ENCODE results near the gene TOM1.

TOM1 gene

GRCh38 chr22:35317680-35318290 is 18.1 kb downstream of the TOM1 start:
- no peak for DNase-seq (ENCODE audit: extremely low read depth, insufficient read length)
- no peak for TF ChIP-seq CTCF (IDR thresholded peaks at IDR 0.05; ENCODE audit: insufficient read depth, low read length, poor library complexity, severe bottlenecking)
- Histone ChIP-seq H3K4me3 (replicated peaks; ENCODE audit: low read depth, low read length) (no peak overlapping the region), H3K36me3 (ENCODE audit: control insufficient read depth, insufficient read depth, low read length) (peaks cover 7% of the 10 kb centered on the region), H3K27me3 (replicated peaks; ENCODE audit: control insufficient read depth, insufficient read depth, low read length) (no peaks in the 10 kb centered on the region)

- Histone ChIP-seq H3K36me3 (ENCODE audit: control insufficient read depth, insufficient read depth, low read length) (peaks cover 8% of the 10 kb centered on the region), H3K4me3 (replicated peaks; ENCODE audit: low read depth, low read length) (no peak overlapping the region), H3K27me3 (replicated peaks; ENCODE audit: control insufficient read depth, insufficient read depth, low read length) (no peaks in the 10 kb centered on the region)
- DNase-seq (ENCODE audit: extremely low read depth, insufficient read length), result no peak
- TF ChIP-seq CTCF (IDR thresholded peaks at IDR 0.05; ENCODE audit: insufficient read depth, low read length, poor library complexity, severe bottlenecking), result no peak
These were observed 18.9 kb downstream of the TOM1 start for GRCh38 chr22:35318346-35319215.

GRCh38 chr22:35319244-35319985 is 19.7 kb downstream of the TOM1 start:
- Histone ChIP-seq H3K36me3 (ENCODE audit: control insufficient read depth, insufficient read depth, low read length) (peaks cover 13% of the 10 kb centered on the region), H3K4me3 (replicated peaks; ENCODE audit: low read depth, low read length) (no peak overlapping the region), H3K27me3 (replicated peaks; ENCODE audit: control insufficient read depth, insufficient read depth, low read length) (no peaks in the 10 kb centered on the region)
- TF ChIP-seq CTCF (IDR thresholded peaks at IDR 0.05; ENCODE audit: insufficient read depth, low read length, poor library complexity, severe bottlenecking), result no peak
- no peak for DNase-seq (ENCODE audit: extremely low read depth, insufficient read length)

GRCh38 chr22:35322126-35322525 is 22.4 kb downstream of the TOM1 start:
- no peak for DNase-seq (ENCODE audit: extremely low read depth, insufficient read length)
- H3K27me3 ChIP-seq (replicated peaks; ENCODE audit: control insufficient read depth, insufficient read depth, low read length), result no peaks in the 10 kb centered on the region
- H3K4me3 ChIP-seq (replicated peaks; ENCODE audit: low read depth, low read length), result no peak overlapping the region
- TF ChIP-seq CTCF (IDR thresholded peaks at IDR 0.05; ENCODE audit: insufficient read depth, low read length, poor library complexity, severe bottlenecking), result no peak
- peaks cover 13% of the 10 kb centered on the region for H3K36me3 ChIP-seq (ENCODE audit: control insufficient read depth, insufficient read depth, low read length)

GRCh38 chr22:35322893-35323292 is 23.2 kb downstream of the TOM1 start:
- no peak for DNase-seq (ENCODE audit: extremely low read depth, insufficient read length)
- no peaks in the 10 kb centered on the region for H3K27me3 ChIP-seq (replicated peaks; ENCODE audit: control insufficient read depth, insufficient read depth, low read length)
- peaks cover 16% of the 10 kb centered on the region for H3K36me3 ChIP-seq (ENCODE audit: control insufficient read depth, insufficient read depth, low read length)
- no peak for TF ChIP-seq CTCF (IDR thresholded peaks at IDR 0.05; ENCODE audit: insufficient read depth, low read length, poor library complexity, severe bottlenecking)
- no peak overlapping the region for H3K4me3 ChIP-seq (replicated peaks; ENCODE audit: low read depth, low read length)
